HCT116 (cell line): ENCODE data around the gene GMPPB.

Source experiments
- EGR1 ChIP-seq: IDR thresholded peaks from 2 replicates; pipeline ENCODE4 v1.6.1; 2012; ENCODE audit warnings: low read depth
- MAX ChIP-seq: IDR thresholded peaks from 2 replicates; pipeline ENCODE4 v1.6.1; 2012
- POLR2AphosphoS5 ChIP-seq: IDR thresholded peaks from 2 replicates; pipeline ENCODE4 v1.6.1; 2011; ENCODE audit warnings: mild to moderate bottlenecking, low read depth, low read length, moderate library complexity
- RAD21 ChIP-seq: IDR thresholded peaks from 2 replicates; pipeline ENCODE4 v1.6.1; 2012; ENCODE audit warnings: low read depth, mild to moderate bottlenecking
- SIN3A ChIP-seq: IDR thresholded peaks from 2 replicates; pipeline ENCODE4 v1.6.1; 2012; ENCODE audit warnings: low read depth
- TCF7L2 ChIP-seq: IDR thresholded peaks from 2 replicates; pipeline ENCODE4 v1.7.0; 2011; ENCODE audit warnings: borderline replicate concordance, inconsistent platforms; ENCODE audit not compliant: insufficient read depth, insufficient read length; ENCODE audit errors: extremely low read depth
- ZNF274 ChIP-seq: fragments of 200-500 bp; sonication (Bioruptor generic); IDR thresholded peaks from 2 replicates; pipeline ENCODE4 v1.6.1; 2014; ENCODE audit warnings: mild to moderate bottlenecking, low read depth, low read length, inconsistent platforms
- TF ChIP-seq, protein P1 (sequence below), 3 experiments: fragments of 200-600 bp in 1 of 3; sonication (generic) in 1 of 3; IDR thresholded peaks in 2 of 3; conservative IDR thresholded peaks in 1 of 3; 2 replicates each; pipeline ENCODE4 v1.5.1; 2012 to 2017; ENCODE audit warnings: low read depth in 2 of 3, low read length in 2 of 3, antibody characterized with exemption in 1 of 3, borderline replicate concordance in 1 of 3, control low read depth in 1 of 3, mild to moderate bottlenecking in 1 of 3, mixed read lengths in 1 of 3, mixed run types in 1 of 3, moderate library complexity in 1 of 3; ENCODE audit not compliant: insufficient read depth in 1 of 3

DNA sequence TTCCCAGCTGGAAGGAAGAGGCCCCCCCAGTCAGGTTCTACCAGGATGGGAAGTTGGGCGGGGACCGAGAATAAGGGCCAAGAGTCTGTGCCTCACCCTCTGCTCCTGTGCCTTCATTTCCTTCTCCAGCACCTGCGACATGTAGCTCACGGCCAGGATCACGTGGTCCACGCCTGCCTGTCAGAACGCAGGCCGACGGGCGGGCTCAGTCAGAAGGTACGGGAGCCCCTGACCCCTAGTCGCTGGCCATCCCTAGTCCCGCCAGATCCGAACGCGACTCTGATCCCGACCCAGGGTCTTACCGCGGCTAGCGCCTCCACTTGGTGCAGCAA lies 489 bp downstream of the GMPPB start:
- TF ChIP-seq, protein P1, sequence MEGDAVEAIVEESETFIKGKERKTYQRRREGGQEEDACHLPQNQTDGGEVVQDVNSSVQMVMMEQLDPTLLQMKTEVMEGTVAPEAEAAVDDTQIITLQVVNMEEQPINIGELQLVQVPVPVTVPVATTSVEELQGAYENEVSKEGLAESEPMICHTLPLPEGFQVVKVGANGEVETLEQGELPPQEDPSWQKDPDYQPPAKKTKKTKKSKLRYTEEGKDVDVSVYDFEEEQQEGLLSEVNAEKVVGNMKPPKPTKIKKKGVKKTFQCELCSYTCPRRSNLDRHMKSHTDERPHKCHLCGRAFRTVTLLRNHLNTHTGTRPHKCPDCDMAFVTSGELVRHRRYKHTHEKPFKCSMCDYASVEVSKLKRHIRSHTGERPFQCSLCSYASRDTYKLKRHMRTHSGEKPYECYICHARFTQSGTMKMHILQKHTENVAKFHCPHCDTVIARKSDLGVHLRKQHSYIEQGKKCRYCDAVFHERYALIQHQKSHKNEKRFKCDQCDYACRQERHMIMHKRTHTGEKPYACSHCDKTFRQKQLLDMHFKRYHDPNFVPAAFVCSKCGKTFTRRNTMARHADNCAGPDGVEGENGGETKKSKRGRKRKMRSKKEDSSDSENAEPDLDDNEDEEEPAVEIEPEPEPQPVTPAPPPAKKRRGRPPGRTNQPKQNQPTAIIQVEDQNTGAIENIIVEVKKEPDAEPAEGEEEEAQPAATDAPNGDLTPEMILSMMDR (IDR thresholded peaks at IDR 0.05 in 2 of 3, conservative IDR thresholded peaks at IDR 0.05 in 1 of 3; ENCODE audit: borderline replicate concordance in 1 of 3, insufficient read depth in 1 of 3, low read depth in 2 of 3, low read length in 2 of 3), result no peak
- TF ChIP-seq ZNF274, result no peak
- no peak for TF ChIP-seq MAX
- no peak for TF ChIP-seq RAD21
- TF ChIP-seq EGR1, result no peak
- no peak for TF ChIP-seq TCF7L2
- TF ChIP-seq POLR2AphosphoS5, result no peak
- no peak for TF ChIP-seq SIN3A
